ENCODE measurements around the gene ZMYND8. TPM values are rescaled to one million over a fixed set of nuclear protein-coding genes. Genes with fewer than 3 reads are reported as not detected.

Gene ZMYND8
- total RNA-seq, 2 donors from 2014 or later, result 22.0 to 35.3 TPM

GRCh38 chr20:47164140-47164539, 192.4 kb downstream of the ZMYND8 start:
- Histone ChIP-seq H3K4me1 (no peaks in the 10 kb centered on the region), H3K36me3 (no peaks in the 10 kb centered on the region), H3K27me3 (no peaks in the 10 kb centered on the region), H3K4me3 (no peak overlapping the region), H3K9me3 (no peaks in the 10 kb centered on the region), H3K27ac (no peak overlapping the region)
- DNase-seq (ENCODE audit: low spot score), result no peak
- no peak for TF ChIP-seq CTCF (IDR thresholded peaks at IDR 0.05)

- DNase-seq (ENCODE audit: low spot score), result no peak
- no peaks in the 10 kb centered on the region for H3K27me3 ChIP-seq
- TF ChIP-seq CTCF (IDR thresholded peaks at IDR 0.05), result no peak
- no peaks in the 10 kb centered on the region for H3K9me3 ChIP-seq
- no peaks in the 10 kb centered on the region for H3K4me1 ChIP-seq
- no peaks in the 10 kb centered on the region for H3K36me3 ChIP-seq
- no peak overlapping the region for H3K4me3 ChIP-seq
- H3K27ac ChIP-seq, result no peak overlapping the region
These were observed 195.1 kb downstream of the ZMYND8 start for GRCh38 chr20:47161411-47161810.

- H3K27me3 ChIP-seq, result no peaks in the 10 kb centered on the region
- no peak for TF ChIP-seq CTCF (IDR thresholded peaks at IDR 0.05)
- no peaks in the 10 kb centered on the region for H3K9me3 ChIP-seq
- no peak overlapping the region for H3K4me3 ChIP-seq
- DNase-seq (ENCODE audit: low spot score), result no peak
- H3K36me3 ChIP-seq, result no peaks in the 10 kb centered on the region
- no peak overlapping the region for H3K27ac ChIP-seq
- no peaks in the 10 kb centered on the region for H3K4me1 ChIP-seq
These were observed 195.5 kb downstream of the ZMYND8 start for GRCh38 chr20:47160992-47161391.

- TF ChIP-seq CTCF (IDR thresholded peaks at IDR 0.05), result no peak
- Histone ChIP-seq H3K9me3 (no peaks in the 10 kb centered on the region), H3K27ac (no peak overlapping the region), H3K27me3 (no peaks in the 10 kb centered on the region), H3K36me3 (no peaks in the 10 kb centered on the region), H3K4me3 (no peak overlapping the region), H3K4me1 (no peaks in the 10 kb centered on the region)
- no peak for DNase-seq (ENCODE audit: low spot score)
These were observed 196.3 kb downstream of the ZMYND8 start for GRCh38 chr20:47160240-47160639.

Small RNAs within 50 kb of the gene (microRNA-seq; reads per million reads assigned to microRNA genes)
- gene MIR3616 (ENCODE audit: borderline number of aligned reads in 2 of 2, borderline replicate concordance in 1 of 2), result 0.71 to 1.4 reads per million in 2 donors

Other genes with a start within 250 kb of the ZMYND8 start
- gene NCOA3, start 145.2 kb upstream of the ZMYND8 start, total RNA-seq, result 10 to 100 TPM; 24.1 to 27.4 TPM

Data from right atrium auricular region (tissue), 2 donors.